Lower leg skin (tissue), 4 donors: ENCODE results near the gene SP7. TPM values are rescaled to one million over a fixed set of nuclear protein-coding genes. Genes with fewer than 3 reads are reported as not detected.

ENCODE experiments used
- DNase-seq, 2 donors: peaks; one replicate each; pipeline ENCODE4 v3.0.0-alpha.2; 2019; ENCODE audit warnings: low spot score in 2 of 2
- H3K4me3 ChIP-seq: fragments of 200-600 bp; sonication (generic); 2 replicates; pipeline ENCODE4 v1.5.1; 2017; ENCODE audit warnings: mild to moderate bottlenecking, low read depth; ENCODE audit not compliant: poor library complexity, severe bottlenecking
- CTCF ChIP-seq, 3 donors: fragments of 450-650 bp; IDR thresholded peaks; one replicate each; pipeline ENCODE4 v1.5.1; 2016; ENCODE audit warnings: antibody characterized with exemption in 3 of 3, mild to moderate bottlenecking in 3 of 3, moderate library complexity in 2 of 3
- POLR2A ChIP-seq, 2 donors: fragments of 450-650 bp; IDR thresholded peaks; one replicate each; pipeline ENCODE4 v1.6.1; 2016 to 2017; ENCODE audit warnings: antibody characterized with exemption in 2 of 2, mild to moderate bottlenecking in 1 of 2, moderate library complexity in 1 of 2
- WGBS, 2 donors: methylation state at CpG; one replicate each; pipeline ENCODE4 v1.1.5; 2018; 5-methylcytosine and 5-hydroxymethylcytosine counted together
- intact Hi-C: fragments of 100-400 bp; cut with DNase I; formaldehyde crosslinking; loops from one replicate; pipeline ENCODE4 v1.15.0; 2023; ENCODE audit warnings: low total_unique reads
- total RNA-seq, 4 donors: library from RNA; depleted of rRNA; stranded (reverse); fragments of >200 nt; gene quantifications; one replicate each; pipeline ENCODE4 v1.1.0, GENCODE V29; 2016

SP7 gene
- total RNA-seq, 4 donors from 2014 or later, result not detected

GRCh38 chr12:53352331-53353256, 16.4 kb upstream of the SP7 start:
- TF ChIP-seq POLR2A (IDR thresholded peaks at IDR 0.05) (no peak), CTCF (IDR thresholded peaks at IDR 0.05) (peak in 1 of 3 donors; percentile 75)
- intact Hi-C loops, result loop anchor here (5.0 kb wide), 1 partner anchor 70 kb away; the partner anchor contains the start of gene AMHR2
- DNase-seq, result peak; percentile 88 to 95
- no peak overlapping the region for H3K4me3 ChIP-seq
- WGBS, 2 donors, result 61 to 65% methylated on average over 21 of the region's 21 CpGs

GRCh38 chr12:53347905-53348304, 11.8 kb upstream of the SP7 start:
- no peak for DNase-seq
- WGBS, 2 donors, result 91 to 94% methylated on average over 4 of the region's 4 CpGs
- intact Hi-C loops, result no loop called here
- TF ChIP-seq CTCF (IDR thresholded peaks at IDR 0.05), result no peak
- no peak for TF ChIP-seq POLR2A (IDR thresholded peaks at IDR 0.05)
- H3K4me3 ChIP-seq, result no peak overlapping the region

- DNase-seq, result no peak
- intact Hi-C loops, result no loop called here
- TF ChIP-seq POLR2A (IDR thresholded peaks at IDR 0.05) (no peak), CTCF (IDR thresholded peaks at IDR 0.05) (no peak)
- 83 to 88% methylated on average over 1 of the region's 1 CpG for WGBS, 2 donors
- H3K4me3 ChIP-seq, result no peak overlapping the region
These were observed 10.3 kb upstream of the SP7 start for GRCh38 chr12:53346491-53346890.

GRCh38 chr12:53345486-53346188, 9.5 kb upstream of the SP7 start:
- no peak overlapping the region for H3K4me3 ChIP-seq
- intact Hi-C loops, result no loop called here
- peak in 1 of 2 donors; percentile 89 for DNase-seq
- 39 to 53% methylated on average over 8 to 10 of the region's 10 CpGs for WGBS, 2 donors
- TF ChIP-seq CTCF (IDR thresholded peaks at IDR 0.05) (no peak), POLR2A (IDR thresholded peaks at IDR 0.05) (no peak)

GRCh38 chr12:53344824-53345485, 8.8 kb upstream of the SP7 start:
- H3K4me3 ChIP-seq, result peak overlapping the region; percentile 46
- no peak for TF ChIP-seq CTCF (IDR thresholded peaks at IDR 0.05)
- TF ChIP-seq POLR2A (IDR thresholded peaks at IDR 0.05), result no peak
- 0 to 1% methylated on average over 12 to 32 of the region's 50 CpGs for WGBS, 2 donors
- intact Hi-C loops, result no loop called here
- peak; percentile 52 to 95 for DNase-seq
